Fibroblast of lung (primary cell): ENCODE measurements around the gene FCER1G. TPM values are rescaled to one million over a fixed set of nuclear protein-coding genes. Genes with fewer than 3 reads are reported as not detected.

Experiments
- DNase-seq, 2 donors: peaks; one replicate each; pipeline versions ENCODE4 v3.0.0 to v3.0.0-alpha.2; 2010; ENCODE audit warnings: low read depth in 2 of 2
- H2AFZ ChIP-seq: 2 replicates; pipeline ENCODE4 v1.5.1; 2012; ENCODE audit warnings: low read length, control low read depth, inconsistent platforms
- H3K27ac ChIP-seq: 2 replicates; pipeline ENCODE4 v1.5.1; 2011; ENCODE audit warnings: low read length, control low read depth; ENCODE audit not compliant: insufficient read depth
- H3K27me3 ChIP-seq: 2 replicates; pipeline ENCODE4 v1.5.1; 2011; ENCODE audit warnings: mild to moderate bottlenecking, low read length; ENCODE audit not compliant: control insufficient read depth, insufficient read depth
- H3K36me3 ChIP-seq: 2 replicates; pipeline ENCODE4 v1.5.1; 2011; ENCODE audit warnings: low read length; ENCODE audit not compliant: control insufficient read depth, insufficient read depth
- H3K4me1 ChIP-seq: 2 replicates; pipeline ENCODE4 v1.5.1; 2011; ENCODE audit warnings: low read length; ENCODE audit not compliant: control insufficient read depth, insufficient read depth; ENCODE audit errors: extremely low read depth
- H3K4me2 ChIP-seq: 2 replicates; pipeline ENCODE4 v1.5.1; 2011; ENCODE audit warnings: low read length, control low read depth; ENCODE audit not compliant: insufficient read depth; ENCODE audit errors: extremely low read depth
- H3K4me3 ChIP-seq, 4 experiments: fragments of 200-600 bp in 1 of 4; sonication (generic) in 1 of 4; replicated peaks in 1 of 4; 2 replicates each; pipeline ENCODE4 v1.5.1; 2011 to 2016; ENCODE audit warnings: low read length in 4 of 4, low read depth in 3 of 4, mild to moderate bottlenecking in 3 of 4, control low read depth in 2 of 4, inconsistent platforms in 1 of 4, mixed read lengths in 1 of 4; ENCODE audit not compliant: insufficient read depth in 1 of 4; ENCODE audit errors: control extremely low read depth in 1 of 4
- H3K79me2 ChIP-seq: 2 replicates; pipeline ENCODE4 v1.5.1; 2012; ENCODE audit warnings: mild to moderate bottlenecking, low read length, inconsistent platforms; ENCODE audit not compliant: control insufficient read depth, insufficient read depth
- H3K9ac ChIP-seq: 2 replicates; pipeline ENCODE4 v1.5.1; 2011; ENCODE audit warnings: mild to moderate bottlenecking, low read length, control low read depth; ENCODE audit not compliant: insufficient read depth
- H3K9me3 ChIP-seq: 2 replicates; pipeline ENCODE4 v1.5.1; 2012; ENCODE audit warnings: low read depth, low read length; ENCODE audit not compliant: control insufficient read depth, insufficient read depth
- H4K20me1 ChIP-seq: 2 replicates; pipeline ENCODE4 v1.5.1; 2011; ENCODE audit warnings: low read length; ENCODE audit not compliant: control insufficient read depth, insufficient read depth; ENCODE audit errors: extremely low read depth
- EZH2 ChIP-seq: IDR thresholded peaks from 2 replicates; pipeline ENCODE4 v1.5.1; 2012; ENCODE audit warnings: low read length, control low read depth, mild to moderate bottlenecking; ENCODE audit errors: missing control alignments
- polyA plus RNA-seq, 2 donors: library from polyadenylated mRNA; depleted of rRNA in 1 of 2; stranded (reverse) in 1 of 2; unstranded in 1 of 2; fragments of >200 nt; gene quantifications; 2 replicates each; pipeline ENCODE4 v1.2.1, GENCODE V29; 2011 to 2012; ENCODE audit warnings: missing spikeins in 1 of 2
- total RNA-seq: library from RNA; depleted of rRNA; stranded (reverse); fragments of >200 nt; gene quantifications from 2 replicates; pipeline ENCODE4 v1.2.1, GENCODE V29; 2014
- TF ChIP-seq, protein P1 (sequence below), 2 donors: IDR thresholded peaks in 1 of 2; conservative IDR thresholded peaks in 1 of 2; 1 replicate in 1 of 2; 2 replicates in 1 of 2; pipeline ENCODE4 v1.5.1; 2011 to 2012; ENCODE audit warnings: low read length in 2 of 2, control low read depth in 1 of 2, inconsistent platforms in 1 of 2, low read depth in 1 of 2, mild to moderate bottlenecking in 1 of 2

The FCER1G gene
- total and polyA plus RNA-seq, 2 donors (not counting 1 experiment from before 2014, with no cell fraction given) = 0.85 TPM; not detected in 1

DNA sequence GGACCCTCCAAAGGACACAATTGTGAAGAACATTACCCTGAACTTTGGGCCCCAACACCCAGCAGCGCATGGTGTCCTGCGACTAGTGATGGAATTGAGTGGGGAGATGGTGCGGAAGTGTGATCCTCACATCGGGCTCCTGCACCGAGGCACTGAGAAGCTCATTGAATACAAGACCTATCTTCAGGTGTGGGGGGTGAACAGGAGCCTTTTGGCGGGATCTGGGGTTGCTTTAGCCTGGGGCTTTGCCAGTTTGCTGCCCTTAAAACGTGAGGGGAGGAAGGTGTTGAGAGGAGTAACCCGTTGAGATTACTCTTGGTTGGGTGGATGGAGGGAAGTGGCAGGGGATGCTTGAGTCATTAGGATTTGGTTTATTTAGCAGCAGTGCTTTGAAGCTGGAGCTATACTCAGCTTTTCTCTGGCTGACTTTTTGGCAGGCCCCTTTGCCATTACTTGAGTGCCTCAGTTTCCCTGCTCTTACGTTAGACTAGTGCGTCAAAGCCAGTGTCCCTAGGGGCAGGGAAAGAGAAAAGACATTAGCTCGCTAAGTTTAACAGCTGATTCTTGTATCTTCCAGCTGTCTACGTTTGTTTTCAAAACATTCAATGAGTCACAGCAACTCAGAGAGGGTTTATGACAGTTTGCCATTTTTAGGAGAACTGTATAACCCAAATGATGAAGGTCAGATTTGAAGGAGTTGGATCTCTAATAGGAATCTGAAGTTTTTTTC lies 8.5 kb upstream of the FCER1G start:
- H3K4me1 ChIP-seq = peaks cover 11% of the 10 kb centered on the region
- H3K79me2 ChIP-seq = peaks cover 28% of the 10 kb centered on the region
- H4K20me1 ChIP-seq = no peaks in the 10 kb centered on the region
- H3K9ac ChIP-seq = peak overlapping the region; percentile 56
- H3K27ac ChIP-seq = peak overlapping the region; percentile 87
- no peaks in the 10 kb centered on the region for H3K27me3 ChIP-seq
- H3K9me3 ChIP-seq = no peaks in the 10 kb centered on the region
- H3K36me3 ChIP-seq = peaks cover 13% of the 10 kb centered on the region
- no peak overlapping the region for H3K4me3 ChIP-seq
- peak in 1 of 2 donors; percentile 91 for DNase-seq
- no peak overlapping the region for H3K4me2 ChIP-seq
- H2AFZ ChIP-seq = no peak overlapping the region
- no peak for TF ChIP-seq EZH2
- TF ChIP-seq, protein P1, sequence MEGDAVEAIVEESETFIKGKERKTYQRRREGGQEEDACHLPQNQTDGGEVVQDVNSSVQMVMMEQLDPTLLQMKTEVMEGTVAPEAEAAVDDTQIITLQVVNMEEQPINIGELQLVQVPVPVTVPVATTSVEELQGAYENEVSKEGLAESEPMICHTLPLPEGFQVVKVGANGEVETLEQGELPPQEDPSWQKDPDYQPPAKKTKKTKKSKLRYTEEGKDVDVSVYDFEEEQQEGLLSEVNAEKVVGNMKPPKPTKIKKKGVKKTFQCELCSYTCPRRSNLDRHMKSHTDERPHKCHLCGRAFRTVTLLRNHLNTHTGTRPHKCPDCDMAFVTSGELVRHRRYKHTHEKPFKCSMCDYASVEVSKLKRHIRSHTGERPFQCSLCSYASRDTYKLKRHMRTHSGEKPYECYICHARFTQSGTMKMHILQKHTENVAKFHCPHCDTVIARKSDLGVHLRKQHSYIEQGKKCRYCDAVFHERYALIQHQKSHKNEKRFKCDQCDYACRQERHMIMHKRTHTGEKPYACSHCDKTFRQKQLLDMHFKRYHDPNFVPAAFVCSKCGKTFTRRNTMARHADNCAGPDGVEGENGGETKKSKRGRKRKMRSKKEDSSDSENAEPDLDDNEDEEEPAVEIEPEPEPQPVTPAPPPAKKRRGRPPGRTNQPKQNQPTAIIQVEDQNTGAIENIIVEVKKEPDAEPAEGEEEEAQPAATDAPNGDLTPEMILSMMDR (conservative IDR thresholded peaks at IDR 0.05 in 1 of 2, IDR thresholded peaks at IDR 0.05 in 1 of 2; ENCODE audit: low read depth in 1 of 2, low read length in 2 of 2) = no peak

- Histone ChIP-seq H3K36me3 (peaks cover 13% of the 10 kb centered on the region), H3K27ac (peak overlapping the region; percentile 87), H3K79me2 (peaks cover 28% of the 10 kb centered on the region), H3K4me2 (no peak overlapping the region), H3K27me3 (no peaks in the 10 kb centered on the region), H3K9me3 (no peaks in the 10 kb centered on the region), H3K4me1 (peaks cover 8% of the 10 kb centered on the region), H3K9ac (peak overlapping the region; percentile 36), H2AFZ (no peak overlapping the region), H4K20me1 (no peaks in the 10 kb centered on the region), H3K4me3 (peak overlapping the region in 1 of 4 experiments; percentile 1)
- DNase-seq = peak in 1 of 2 donors; percentile 95
- TF ChIP-seq EZH2 = no peak
- TF ChIP-seq, protein P1 (conservative IDR thresholded peaks at IDR 0.05 in 1 of 2, IDR thresholded peaks at IDR 0.05 in 1 of 2; ENCODE audit: low read depth in 1 of 2, low read length in 2 of 2) = no peak
These were observed 7.9 kb upstream of the FCER1G start for GRCh38 chr1:161207173-161207572.

GRCh38 chr1:161209790-161210409 lies 5.2 kb upstream of the FCER1G start:
- no peak overlapping the region for H3K4me3 ChIP-seq
- no peak overlapping the region for H2AFZ ChIP-seq
- no peak for TF ChIP-seq EZH2
- TF ChIP-seq, protein P1 (conservative IDR thresholded peaks at IDR 0.05 in 1 of 2, IDR thresholded peaks at IDR 0.05 in 1 of 2; ENCODE audit: low read depth in 1 of 2, low read length in 2 of 2) = peak; percentile 95
- H3K79me2 ChIP-seq = peaks cover 4% of the 10 kb centered on the region
- DNase-seq = peak; percentile 55 to 70
- H4K20me1 ChIP-seq = no peaks in the 10 kb centered on the region
- H3K4me1 ChIP-seq = peaks cover 8% of the 10 kb centered on the region
- peaks cover 21% of the 10 kb centered on the region for H3K36me3 ChIP-seq
- no peak overlapping the region for H3K27ac ChIP-seq
- no peak overlapping the region for H3K9ac ChIP-seq
- H3K4me2 ChIP-seq = no peak overlapping the region
- H3K27me3 ChIP-seq = no peaks in the 10 kb centered on the region
- H3K9me3 ChIP-seq = no peaks in the 10 kb centered on the region
